Stimulated activated CD4-positive, alpha-beta T cell treated with anti-CD3 and anti-CD28 coated beads, TNF-alpha, amount 100 ng/mL, for 1 hour (primary cell): ENCODE data around the gene APOBEC4.

Source experiments
- DNase-seq, 3 donors: peaks; one replicate each; pipeline ENCODE4 v3.0.0-alpha.2; 2020; ENCODE audit warnings: low read depth in 3 of 3, low spot score in 1 of 3

Gene APOBEC4

DNA sequence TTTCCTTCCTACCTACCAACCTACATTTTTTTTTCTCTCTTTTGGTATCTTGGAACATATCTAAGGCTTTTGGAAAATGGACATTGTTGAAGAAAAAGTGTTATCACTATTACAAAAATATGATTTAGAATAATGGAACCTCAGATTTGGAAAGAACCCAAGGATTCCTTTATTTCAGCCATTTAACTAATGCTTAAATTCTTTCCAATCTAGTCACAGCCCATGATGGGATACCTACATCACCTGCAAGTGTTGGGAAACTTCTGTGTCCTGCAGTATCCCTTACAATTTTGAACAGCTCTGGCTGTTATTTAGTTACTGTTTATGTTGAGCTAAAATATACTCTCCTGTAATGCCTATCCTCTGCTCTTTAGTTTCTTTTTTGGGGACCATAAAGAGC is 22.3 kb upstream of the APOBEC4 start:
- DNase-seq, result no peak

GRCh38 chr1:183674886-183675285 is 21.8 kb upstream of the APOBEC4 start:
- no peak for DNase-seq

- DNase-seq, result no peak
Observed at GRCh38 chr1:183674339-183674738, 21.2 kb upstream of the APOBEC4 start.

- no peak for DNase-seq
Observed at GRCh38 chr1:183673605-183674323, 20.6 kb upstream of the APOBEC4 start.

DNA sequence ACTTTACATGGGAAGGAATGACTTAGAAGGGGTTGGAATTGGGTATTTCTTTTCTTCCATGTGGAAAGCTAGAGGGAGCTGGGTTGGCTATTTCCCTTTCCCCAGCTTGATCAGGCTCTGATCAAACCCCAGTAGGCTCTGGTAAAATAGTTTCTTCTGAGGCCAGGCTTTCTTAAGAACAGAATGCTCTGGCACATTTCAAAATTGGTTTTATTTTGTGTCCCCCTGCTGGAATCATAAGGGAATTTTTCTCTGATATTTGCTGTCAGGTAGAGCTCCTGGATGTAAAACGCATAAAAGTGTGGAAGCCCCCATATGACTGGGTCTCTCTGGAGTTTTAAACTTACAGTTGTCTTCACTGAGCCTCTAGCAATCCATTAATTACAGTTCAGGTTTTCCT is 17.1 kb upstream of the APOBEC4 start:
- DNase-seq, result no peak

GRCh38 chr1:183656355-183656754 is 3.2 kb upstream of the APOBEC4 start:
- DNase-seq, result no peak

DNA sequence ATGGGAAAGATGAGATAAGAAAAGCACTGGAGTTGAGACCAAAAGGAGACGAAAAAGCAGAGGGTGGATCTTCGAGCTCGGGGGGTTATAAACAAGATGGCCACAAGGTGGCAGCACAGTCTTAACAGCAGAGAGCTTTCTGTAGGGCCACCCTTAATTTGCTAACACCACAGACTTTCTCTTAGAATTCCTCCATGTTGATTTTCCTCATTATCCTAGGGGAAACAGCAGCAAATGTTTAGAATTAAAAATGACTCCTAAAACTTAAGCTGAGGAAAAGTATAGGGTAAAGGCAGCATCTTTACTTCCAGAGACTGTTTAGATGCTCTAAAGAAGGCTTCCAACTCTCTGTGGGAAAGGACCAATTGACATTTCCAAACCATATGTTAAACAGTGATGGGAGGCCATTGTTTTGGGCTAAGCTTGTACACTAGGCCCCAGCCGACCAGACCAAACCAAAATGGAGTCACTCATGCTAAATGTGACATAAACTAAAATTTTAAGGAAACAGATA is 2.5 kb upstream of the APOBEC4 start:
- peak; percentile 42 to 63 (median 49) for DNase-seq

- no peak for DNase-seq
Observed at GRCh38 chr1:183654706-183655105, 1.6 kb upstream of the APOBEC4 start.

DNA sequence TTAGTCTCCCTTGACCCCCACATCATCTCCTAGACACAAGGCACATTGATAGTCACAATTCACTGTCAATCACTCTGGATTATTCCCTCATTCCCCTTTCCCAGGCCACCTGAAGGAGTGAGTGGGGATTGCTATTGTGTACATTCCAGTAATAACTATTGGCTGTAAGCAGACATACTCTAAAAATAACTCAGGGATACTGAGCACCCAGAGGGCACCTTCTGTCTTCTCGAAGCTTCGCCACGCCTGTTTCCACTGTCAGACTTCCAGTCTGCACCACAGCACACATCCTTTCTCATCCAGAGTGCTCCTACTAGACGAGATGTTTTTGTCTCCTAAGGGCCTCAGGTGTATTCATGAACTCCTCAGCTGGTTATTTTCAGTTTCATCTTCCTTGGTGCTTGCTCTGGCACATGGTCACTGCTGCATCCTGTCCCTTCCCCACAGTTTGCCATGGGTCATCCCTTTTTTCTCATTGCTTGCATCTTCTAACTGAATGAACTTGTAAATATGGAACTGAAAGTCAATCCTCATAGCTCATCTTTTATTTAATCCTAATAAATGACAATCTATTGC is 848 bp upstream of the APOBEC4 start:
- DNase-seq, result no peak

GRCh38 chr1:183653462-183653794 is 312 bp upstream of the APOBEC4 start:
- no peak for DNase-seq

DNA sequence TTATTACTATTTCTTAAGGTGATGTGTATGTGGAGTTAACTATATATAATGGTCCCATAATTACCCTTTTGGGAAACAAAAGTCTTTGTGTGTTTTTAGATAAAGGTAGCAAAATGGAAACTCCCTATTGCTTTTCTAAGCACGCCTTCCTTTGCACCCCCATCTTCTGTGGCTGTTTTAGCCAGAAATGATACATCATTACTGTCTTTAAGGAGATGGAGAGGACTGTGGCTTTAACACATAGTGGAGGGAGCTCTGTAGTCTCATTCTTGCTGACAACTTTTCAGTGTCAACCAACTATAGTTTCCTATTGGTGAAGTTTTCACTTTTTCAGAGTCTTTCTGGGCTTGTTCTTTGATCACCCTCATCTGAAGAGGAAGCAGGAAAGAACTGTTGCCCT is 1.0 kb downstream of the APOBEC4 start:
- DNase-seq, result no peak

GRCh38 chr1:183651612-183652011 is 1.5 kb downstream of the APOBEC4 start:
- no peak for DNase-seq

DNA sequence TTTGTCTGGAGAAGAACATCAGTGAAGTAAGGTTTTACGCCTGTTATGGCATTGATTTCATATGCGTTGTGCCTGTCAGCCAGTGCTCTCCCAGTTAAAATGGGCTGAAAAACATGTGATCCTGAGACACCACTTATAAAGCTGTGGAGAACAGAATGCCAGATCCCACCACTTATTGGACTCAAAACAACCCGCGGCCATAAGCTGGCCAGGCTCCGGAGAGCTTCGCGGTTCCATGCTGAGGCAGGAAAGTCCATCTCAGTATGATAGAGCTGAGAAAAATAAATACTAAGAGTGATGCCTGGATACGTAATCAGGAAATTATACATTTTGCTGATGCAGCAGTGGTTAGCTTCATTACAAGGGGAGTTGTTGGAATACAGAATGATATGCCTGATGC is 5.1 kb downstream of the APOBEC4 start:
- DNase-seq, result no peak

DNA sequence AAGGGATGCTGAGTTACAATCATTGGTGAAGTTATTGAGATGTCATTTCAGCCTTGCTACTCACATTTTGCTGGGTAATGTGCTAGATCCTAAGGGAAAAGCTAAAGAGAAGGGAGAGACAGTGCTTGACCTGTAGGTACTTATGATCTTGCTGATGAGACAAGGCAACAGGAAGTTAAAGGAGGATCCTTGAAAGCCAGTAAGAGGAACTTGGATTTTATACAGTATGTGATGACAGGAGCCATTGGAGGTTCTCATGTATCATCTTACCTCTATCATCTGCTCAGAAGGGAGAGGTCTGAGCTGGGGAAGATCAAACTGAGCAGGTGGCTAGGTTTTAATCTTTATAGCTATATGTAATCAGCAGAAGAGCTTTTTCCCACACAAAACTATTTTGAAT is 6.3 kb downstream of the APOBEC4 start:
- DNase-seq, result no peak

DNA sequence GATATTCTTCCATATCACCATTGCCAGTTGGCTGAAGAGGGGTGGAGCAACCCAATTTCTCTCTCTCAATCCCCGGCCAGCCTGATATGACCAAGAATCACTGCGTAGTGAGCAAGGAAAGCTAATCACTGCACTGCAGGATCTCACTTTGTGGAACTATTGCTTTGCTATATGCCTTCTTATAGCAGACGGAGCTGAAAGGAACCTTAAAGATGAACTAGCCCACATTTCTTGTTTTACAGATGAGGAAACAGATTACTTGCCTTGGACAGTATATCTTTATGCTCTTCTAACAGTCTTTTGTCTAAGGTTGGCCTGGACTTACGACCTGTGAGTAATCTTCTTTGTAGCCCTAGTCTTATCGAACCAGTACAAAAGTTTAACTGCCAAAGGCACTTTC is 7.6 kb downstream of the APOBEC4 start:
- no peak for DNase-seq

DNA sequence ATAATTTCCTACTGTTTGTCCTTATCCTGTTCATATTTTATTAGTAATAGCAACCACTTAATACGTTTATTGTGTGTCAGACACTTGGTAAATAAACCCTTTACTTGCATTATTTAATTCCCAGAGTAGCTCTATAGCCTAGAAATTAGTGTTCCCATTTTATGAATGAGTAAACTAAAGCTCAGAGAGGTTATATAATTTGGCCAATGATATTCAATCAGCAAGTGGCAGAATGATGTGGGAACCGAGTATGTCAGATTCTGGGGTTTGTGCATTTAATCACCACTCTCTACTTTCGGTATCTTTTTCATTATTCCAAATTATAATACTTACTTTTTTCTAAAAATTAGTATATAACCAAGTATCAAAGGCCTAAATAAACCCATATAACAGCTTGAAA is 10.9 kb downstream of the APOBEC4 start:
- no peak for DNase-seq

DNA sequence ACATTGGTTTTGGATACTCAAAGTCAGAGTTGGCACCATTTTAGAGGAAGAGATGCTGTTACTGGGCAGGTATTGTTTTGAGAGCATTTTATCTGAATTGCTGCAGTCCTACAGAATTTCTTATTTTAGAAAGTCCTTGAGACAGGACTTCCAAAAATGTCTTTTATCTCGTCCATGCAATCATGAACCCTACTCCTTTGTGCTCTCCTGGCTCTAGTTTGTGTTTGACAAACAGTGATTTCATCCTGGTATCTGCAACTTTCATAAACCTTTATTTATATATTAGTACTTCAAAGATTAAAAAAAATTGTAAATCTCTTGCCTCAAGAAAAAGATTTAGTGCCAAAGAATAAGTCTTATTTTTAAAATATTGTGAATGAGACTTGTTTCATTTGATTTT is 12.9 kb downstream of the APOBEC4 start:
- no peak for DNase-seq

GRCh38 chr1:183638649-183639387 is 14.3 kb downstream of the APOBEC4 start:
- no peak for DNase-seq

- DNase-seq, result no peak
Observed at GRCh38 chr1:183636783-183637182, 16.3 kb downstream of the APOBEC4 start.

DNA sequence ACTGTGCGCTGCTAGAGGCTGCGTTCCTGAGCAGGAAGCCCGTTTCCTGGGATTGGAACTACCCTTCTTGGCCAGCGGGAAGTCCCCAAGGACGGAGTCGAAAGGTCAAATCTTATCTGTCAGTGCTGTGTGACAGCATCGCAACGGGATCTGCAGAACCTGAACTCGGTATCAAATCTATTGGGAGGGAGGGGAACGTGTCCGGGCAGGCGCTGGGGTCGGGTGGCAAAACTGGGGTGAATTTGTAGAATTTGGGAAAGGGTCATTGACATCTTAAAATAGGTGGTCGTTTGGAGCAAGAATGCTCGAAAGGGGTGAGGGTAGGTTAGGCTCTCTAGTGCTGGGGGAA is 16.8 kb downstream of the APOBEC4 start:
- peak in 1 of 3 donors; percentile 8 for DNase-seq

DNA sequence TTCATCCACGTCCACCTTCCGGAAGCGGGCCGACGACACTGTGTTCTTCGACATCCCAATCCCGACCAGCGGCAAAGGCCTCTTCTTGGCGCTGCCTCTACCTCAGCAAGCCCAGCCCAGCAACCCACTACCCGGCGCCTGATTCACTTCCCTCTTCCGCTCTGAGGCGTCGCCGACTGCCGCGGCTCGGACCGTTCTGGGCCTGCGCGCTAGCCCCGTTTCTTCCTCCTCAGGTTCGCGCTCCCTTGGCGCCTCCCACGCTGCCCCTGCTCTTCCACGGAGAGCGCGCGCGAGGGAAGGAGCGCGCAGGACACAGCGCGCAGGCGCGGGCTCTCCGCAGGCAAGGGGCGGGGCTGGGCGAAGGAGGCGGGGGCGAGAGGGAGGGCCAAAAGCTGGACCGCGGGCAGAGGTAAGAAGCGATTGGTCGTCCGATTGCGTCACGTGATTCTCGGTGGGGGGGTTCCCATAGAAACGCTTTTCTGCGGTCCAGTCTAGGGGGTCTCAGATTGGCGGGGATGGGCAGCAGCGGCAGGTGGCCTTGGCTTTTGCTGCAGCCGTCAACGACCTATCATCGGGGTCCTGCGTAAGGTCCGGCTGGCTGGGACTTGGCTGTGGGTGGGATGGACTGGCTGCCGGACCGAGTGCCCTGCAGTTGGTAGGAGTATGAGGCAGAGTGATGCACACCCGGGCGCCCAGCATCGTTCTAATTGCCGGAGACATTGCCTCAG is 17.3 kb downstream of the APOBEC4 start, which contains the start of gene ARPC5:
TSS of gene ARPC5 (minus strand) at position 178 of the 728 bp plus-strand sequence. CDS start at position 54, 124 bp downstream.
- DNase-seq, result peak; percentile 90 to 96 (median 93)
